GM18511 (cell line): ENCODE results near the gene GRIK4.
A peak's percentile ranks its signal among the peaks of the same experiment; 100 is the strongest.
"Not testable (repeated sequence)": the region's sequence is repeated elsewhere in the genome, so short reads cannot be mapped to it uniquely, and the experiment has no call there.

Experiments used
- ATAC-seq: cut with Tn5 transposase; IDR thresholded peaks from one replicate; pipeline ENCODE4 v1.9.1; 2021; ENCODE audit warnings: mild to moderate bottlenecking, moderate library complexity; ENCODE audit not compliant: unreplicated experiment

GRIK4 gene

GRCh38 chr11:120571476-120571875, 59.9 kb downstream of the GRIK4 start:
- ATAC-seq, result no peak

- no peak for ATAC-seq
These were observed 62.3 kb downstream of the GRIK4 start for GRCh38 chr11:120573756-120574354.

GRCh38 chr11:120574876-120575275, 63.3 kb downstream of the GRIK4 start:
- no peak for ATAC-seq

- ATAC-seq, result no peak
These were observed 63.9 kb downstream of the GRIK4 start for GRCh38 chr11:120575461-120575860.

- ATAC-seq, result no peak
These were observed 65.1 kb downstream of the GRIK4 start for GRCh38 chr11:120576606-120577005.

- no peak for ATAC-seq
These were observed 65.5 kb downstream of the GRIK4 start for GRCh38 chr11:120577041-120577440.

- ATAC-seq, result no peak
These were observed 66.2 kb downstream of the GRIK4 start for GRCh38 chr11:120577624-120578363.

GRCh38 chr11:120578596-120579154, 67.1 kb downstream of the GRIK4 start:
- ATAC-seq, result no peak

GRCh38 chr11:120579611-120580031, 68.1 kb downstream of the GRIK4 start:
- ATAC-seq, result peak; percentile 64

- no peak for ATAC-seq
These were observed 69.8 kb downstream of the GRIK4 start for GRCh38 chr11:120581313-120581712.

- ATAC-seq, result not testable (repeated sequence)
These were observed 71.0 kb downstream of the GRIK4 start for GRCh38 chr11:120582535-120582934.

GRCh38 chr11:120586072-120586471, 74.5 kb downstream of the GRIK4 start:
- ATAC-seq, result no peak

GRCh38 chr11:120586728-120587127, 75.2 kb downstream of the GRIK4 start:
- ATAC-seq, result no peak

GRCh38 chr11:120587299-120587698, 75.8 kb downstream of the GRIK4 start:
- ATAC-seq, result no peak

GRCh38 chr11:120589376-120589775, 77.8 kb downstream of the GRIK4 start:
- ATAC-seq, result no peak

- ATAC-seq, result no peak
These were observed 78.9 kb downstream of the GRIK4 start for GRCh38 chr11:120590472-120590871.

- no peak for ATAC-seq
These were observed 83.2 kb downstream of the GRIK4 start for GRCh38 chr11:120594746-120595145.

- no peak for ATAC-seq
These were observed 84.0 kb downstream of the GRIK4 start for GRCh38 chr11:120595557-120595956.

GRCh38 chr11:120597250-120598215, 86.0 kb downstream of the GRIK4 start:
- ATAC-seq, result no peak

- ATAC-seq, result no peak
These were observed 87.1 kb downstream of the GRIK4 start for GRCh38 chr11:120598517-120599257.
